WTC11 (cell line): Measurements from ENCODE around the gene TRAPPC2B.

Experiments used
- ZNF263 ChIP-seq: sonication (generic); formaldehyde crosslinking; IDR thresholded peaks from 2 replicates; pipeline ENCODE4 v1.8.1; 2022; ENCODE audit warnings: low read depth, mild to moderate bottlenecking, moderate library complexity, missing genetic modification reagents
- ZNF317 ChIP-seq: sonication (generic); formaldehyde crosslinking; IDR thresholded peaks from 2 replicates; pipeline ENCODE4 v1.8.1; 2023; ENCODE audit warnings: low read depth, mild to moderate bottlenecking, moderate library complexity, missing genetic modification reagents, borderline replicate concordance
- TF ChIP-seq, protein P1 (sequence below): fragments of 200-600 bp; IDR thresholded peaks from 2 replicates; pipeline ENCODE4 v1.8.0; 2022; ENCODE audit warnings: antibody characterized with exemption

DNA sequence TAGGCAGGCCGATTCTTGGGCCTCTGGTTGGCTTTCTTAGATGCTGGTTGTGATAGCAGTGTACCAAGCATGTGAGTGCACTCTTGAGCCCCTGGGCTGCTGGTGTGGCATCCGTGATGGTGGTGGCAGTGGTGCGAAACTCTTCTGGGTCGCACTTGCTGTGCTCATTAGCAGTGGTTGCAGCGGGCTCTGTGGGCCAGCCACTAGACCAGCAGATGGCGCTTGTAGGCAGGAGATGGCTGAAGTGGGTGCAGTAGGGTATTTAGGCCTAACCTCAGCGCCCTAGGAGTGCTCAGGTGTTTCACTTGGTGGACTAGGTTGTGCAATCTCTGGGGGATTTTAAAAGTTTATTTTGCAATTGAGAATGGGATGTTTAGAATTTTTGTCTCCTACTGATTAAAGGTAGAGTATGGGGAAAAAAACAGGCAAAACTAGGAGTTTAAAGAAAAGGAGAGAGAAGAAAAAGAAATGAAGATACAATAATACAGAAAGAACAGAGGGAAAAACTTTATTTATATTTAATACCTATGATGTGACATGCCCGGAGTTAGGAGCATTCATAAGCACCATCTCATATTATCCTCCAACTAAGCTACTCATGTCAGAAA, 43.3 kb downstream of the TRAPPC2B start:
- TF ChIP-seq, protein P1, sequence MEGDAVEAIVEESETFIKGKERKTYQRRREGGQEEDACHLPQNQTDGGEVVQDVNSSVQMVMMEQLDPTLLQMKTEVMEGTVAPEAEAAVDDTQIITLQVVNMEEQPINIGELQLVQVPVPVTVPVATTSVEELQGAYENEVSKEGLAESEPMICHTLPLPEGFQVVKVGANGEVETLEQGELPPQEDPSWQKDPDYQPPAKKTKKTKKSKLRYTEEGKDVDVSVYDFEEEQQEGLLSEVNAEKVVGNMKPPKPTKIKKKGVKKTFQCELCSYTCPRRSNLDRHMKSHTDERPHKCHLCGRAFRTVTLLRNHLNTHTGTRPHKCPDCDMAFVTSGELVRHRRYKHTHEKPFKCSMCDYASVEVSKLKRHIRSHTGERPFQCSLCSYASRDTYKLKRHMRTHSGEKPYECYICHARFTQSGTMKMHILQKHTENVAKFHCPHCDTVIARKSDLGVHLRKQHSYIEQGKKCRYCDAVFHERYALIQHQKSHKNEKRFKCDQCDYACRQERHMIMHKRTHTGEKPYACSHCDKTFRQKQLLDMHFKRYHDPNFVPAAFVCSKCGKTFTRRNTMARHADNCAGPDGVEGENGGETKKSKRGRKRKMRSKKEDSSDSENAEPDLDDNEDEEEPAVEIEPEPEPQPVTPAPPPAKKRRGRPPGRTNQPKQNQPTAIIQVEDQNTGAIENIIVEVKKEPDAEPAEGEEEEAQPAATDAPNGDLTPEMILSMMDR: peak; percentile 30
- TF ChIP-seq ZNF263 (CRISPR knock-in tag) (no peak), ZNF317 (CRISPR knock-in tag) (no peak)
